HG03103 (cell line): Measurements from ENCODE around the gene C1QTNF12.
"Not testable (repeated sequence)": the region's sequence is repeated elsewhere in the genome, so short reads cannot be mapped to it uniquely, and the experiment has no call there.

Experiments
- ATAC-seq: cut with Tn5 transposase; IDR thresholded peaks from one replicate; pipeline ENCODE4 v1.9.1; 2021; ENCODE audit warnings: low read depth; ENCODE audit not compliant: unreplicated experiment

The C1QTNF12 gene

GRCh38 chr1:1203561-1204424 is 42.7 kb downstream of the C1QTNF12 start:
- no peak for ATAC-seq

- no peak for ATAC-seq
Measured at GRCh38 chr1:1202831-1203560, 43.5 kb downstream of the C1QTNF12 start.

- ATAC-seq, result no peak
Measured at GRCh38 chr1:1200876-1201810, 45.4 kb downstream of the C1QTNF12 start.

- ATAC-seq, result no peak
Measured at GRCh38 chr1:1199961-1200875, 46.3 kb downstream of the C1QTNF12 start.

GRCh38 chr1:1199141-1199960 is 47.2 kb downstream of the C1QTNF12 start:
- ATAC-seq, result no peak

GRCh38 chr1:1198423-1199140 is 47.9 kb downstream of the C1QTNF12 start:
- ATAC-seq, result no peak

GRCh38 chr1:1197551-1198422 is 48.7 kb downstream of the C1QTNF12 start:
- ATAC-seq, result no peak

GRCh38 chr1:1197188-1197500 is 49.4 kb downstream of the C1QTNF12 start:
- ATAC-seq, result no peak

GRCh38 chr1:1196431-1197187 is 49.9 kb downstream of the C1QTNF12 start:
- no peak for ATAC-seq

GRCh38 chr1:1195726-1196125 is 50.8 kb downstream of the C1QTNF12 start:
- not testable (repeated sequence) for ATAC-seq

GRCh38 chr1:1194723-1195122 is 51.8 kb downstream of the C1QTNF12 start:
- ATAC-seq, result no peak
